Forelimb muscle (tissue), 1 donor: ENCODE data around the gene PALLD. TPM values are rescaled to one million over a fixed set of nuclear protein-coding genes. Genes with fewer than 3 reads are reported as not detected.

Experiments used
- DNase-seq: peaks from one replicate; pipeline ENCODE4 v3.0.0-alpha.2; 2013; ENCODE audit warnings: low read depth
- polyA plus RNA-seq: library from polyadenylated mRNA; unstranded; fragments of 120-200 nt; gene quantifications from one replicate; pipeline ENCODE4 v1.2.1, GENCODE V29; 2013; ENCODE audit not compliant: insufficient read length

The PALLD gene
- polyA plus RNA-seq, 1 donor: 167 TPM

GRCh38 chr4:168524897-168525296 lies 28.0 kb downstream of the PALLD start:
- DNase-seq: no peak

- no peak for DNase-seq
Observed at GRCh38 chr4:168527560-168527959, 30.7 kb downstream of the PALLD start.

GRCh38 chr4:168528131-168528949 lies 31.5 kb downstream of the PALLD start:
- no peak for DNase-seq

- no peak for DNase-seq
Observed at GRCh38 chr4:168529257-168529656, 32.4 kb downstream of the PALLD start.

- no peak for DNase-seq
Observed at GRCh38 chr4:168531305-168531704, 34.5 kb downstream of the PALLD start.

- no peak for DNase-seq
Observed at GRCh38 chr4:168534535-168534934, 37.7 kb downstream of the PALLD start.

GRCh38 chr4:168535689-168536088 lies 38.8 kb downstream of the PALLD start:
- no peak for DNase-seq

GRCh38 chr4:168536448-168536847 lies 39.6 kb downstream of the PALLD start:
- DNase-seq: no peak

GRCh38 chr4:168537086-168537485 lies 40.2 kb downstream of the PALLD start:
- no peak for DNase-seq

GRCh38 chr4:168537571-168537970 lies 40.7 kb downstream of the PALLD start:
- DNase-seq: no peak

- no peak for DNase-seq
Observed at GRCh38 chr4:168538632-168539031, 41.8 kb downstream of the PALLD start.

- DNase-seq: no peak
Observed at GRCh38 chr4:168540086-168540485, 43.2 kb downstream of the PALLD start.

- no peak for DNase-seq
Observed at GRCh38 chr4:168540503-168541265, 43.8 kb downstream of the PALLD start.

GRCh38 chr4:168541266-168541953 lies 44.6 kb downstream of the PALLD start:
- no peak for DNase-seq

- no peak for DNase-seq
Observed at GRCh38 chr4:168549143-168549542, 52.3 kb downstream of the PALLD start.

GRCh38 chr4:168550064-168550766 lies 53.4 kb downstream of the PALLD start:
- DNase-seq: no peak

- DNase-seq: no peak
Observed at GRCh38 chr4:168551211-168551610, 54.4 kb downstream of the PALLD start.

GRCh38 chr4:168551945-168552695 lies 55.3 kb downstream of the PALLD start:
- DNase-seq: no peak

- no peak for DNase-seq
Observed at GRCh38 chr4:168553714-168554370, 57.0 kb downstream of the PALLD start.

- no peak for DNase-seq
Observed at GRCh38 chr4:168555437-168555836, 58.6 kb downstream of the PALLD start.

- DNase-seq: no peak
Observed at GRCh38 chr4:168557658-168558057, 60.8 kb downstream of the PALLD start.
